GM19351 (cell line): ENCODE data around the gene MCM3AP.
"Not testable (repeated sequence)": the region's sequence is repeated elsewhere in the genome, so short reads cannot be mapped to it uniquely, and the experiment has no call there.

ENCODE experiments used
- ATAC-seq: cut with Tn5 transposase; IDR thresholded peaks from one replicate; pipeline ENCODE4 v1.9.1; 2021; ENCODE audit warnings: mild to moderate bottlenecking, moderate library complexity; ENCODE audit not compliant: unreplicated experiment

Gene MCM3AP

GRCh38 chr21:46245213-46245915 lies 40.0 kb downstream of the MCM3AP start:
- ATAC-seq: no peak

- ATAC-seq: no peak
Measured at GRCh38 chr21:46244602-46245001, 40.8 kb downstream of the MCM3AP start.

GRCh38 chr21:46243960-46244361 lies 41.5 kb downstream of the MCM3AP start:
- ATAC-seq: no peak

- ATAC-seq: no peak
Measured at GRCh38 chr21:46243325-46243724, 42.1 kb downstream of the MCM3AP start.

GRCh38 chr21:46241577-46241976 lies 43.8 kb downstream of the MCM3AP start:
- not testable (repeated sequence) for ATAC-seq

- no peak for ATAC-seq
Measured at GRCh38 chr21:46239817-46240325, 45.5 kb downstream of the MCM3AP start.

GRCh38 chr21:46237474-46237873 lies 47.9 kb downstream of the MCM3AP start:
- ATAC-seq: no peak

GRCh38 chr21:46234436-46234950 lies 50.9 kb downstream of the MCM3AP start:
- ATAC-seq: no peak

- ATAC-seq: no peak
Measured at GRCh38 chr21:46229923-46230260, 55.5 kb downstream of the MCM3AP start.

- ATAC-seq: peak; percentile 30
Measured at GRCh38 chr21:46229133-46229922, 56.1 kb downstream of the MCM3AP start.

- ATAC-seq: peak; percentile 83
Measured at GRCh38 chr21:46228345-46229051, 56.9 kb downstream of the MCM3AP start, which contains the start of gene LSS. Gene LSS, minus strand, starts transcription at chr21:46228774. Its CDS starts 29 bp downstream, at chr21:46228745.

GRCh38 chr21:46227811-46228344 lies 57.5 kb downstream of the MCM3AP start:
- ATAC-seq: no peak

- no peak for ATAC-seq
Measured at GRCh38 chr21:46226920-46227599, 58.4 kb downstream of the MCM3AP start.

GRCh38 chr21:46226146-46226545 lies 59.3 kb downstream of the MCM3AP start:
- no peak for ATAC-seq

GRCh38 chr21:46223661-46224060 lies 61.8 kb downstream of the MCM3AP start:
- not testable (repeated sequence) for ATAC-seq

- ATAC-seq: no peak
Measured at GRCh38 chr21:46223217-46223616, 62.2 kb downstream of the MCM3AP start.

GRCh38 chr21:46222436-46223116 lies 62.8 kb downstream of the MCM3AP start:
- ATAC-seq: no peak

GRCh38 chr21:46221664-46222435 lies 63.6 kb downstream of the MCM3AP start:
- no peak for ATAC-seq

GRCh38 chr21:46220847-46221246 lies 64.6 kb downstream of the MCM3AP start:
- no peak for ATAC-seq
